Endothelial cell of umbilical vein (primary cell): ENCODE results near the gene KRT83. TPM values are rescaled to one million over a fixed set of nuclear protein-coding genes. Genes with fewer than 3 reads are reported as not detected.

Experiments
- BruUV-seq: library from RNA; stranded (reverse); fragments of 400-500 nt; replicated peaks from 2 replicates; lab custom pipeline; 2021; lab: Mats Ljungman, UMichigan
- CTCF ChIA-PET: fragments of 300-600, 350-600 bp; sonication (Branson Sonifier 250); formaldehyde crosslinking; loops from one replicate; lab custom pipeline; 2021; ENCODE audit warnings: antibody characterized with exemption, inconsistent platforms; lab: Charles Lee
- POLR2A ChIA-PET: fragments of 300-600, 350-600 bp; sonication (Branson Sonifier 250); formaldehyde crosslinking; loops from one replicate; lab custom pipeline; 2021; ENCODE audit warnings: antibody characterized with exemption, inconsistent platforms; lab: Charles Lee
- DNase-seq: peaks from one replicate; pipeline ENCODE4 v3.0.0-alpha.2; 2011; ENCODE audit warnings: low read depth, low spot score
- FAIRE-seq: peaks from 2 replicates; lab custom pipeline; 2011; peaks lifted over from hg19 to GRCh38; lab: Jason Lieb, UNC
- H2AFZ ChIP-seq: 2 replicates; pipeline ENCODE4 v1.6.0; 2012; ENCODE audit warnings: low read depth, low read length, control low read depth, inconsistent platforms
- H3K27ac ChIP-seq: 2 replicates; pipeline ENCODE4 v1.5.1; 2011; ENCODE audit warnings: low read depth, mild to moderate bottlenecking, control low read depth, low read length, moderate library complexity; ENCODE audit not compliant: insufficient read depth
- H3K27me3 ChIP-seq, 2 experiments: 2 replicates each; pipeline versions ENCODE4 v1.6.0 to v1.6.1; 2011; ENCODE audit warnings: low read length in 2 of 2, mixed read lengths in 1 of 2; ENCODE audit not compliant: control insufficient read depth in 2 of 2, insufficient read depth in 2 of 2
- H3K36me3 ChIP-seq, 2 experiments: 2 replicates in 1 of 2; 3 replicates in 1 of 2; pipeline ENCODE4 v1.5.1; 2011; ENCODE audit warnings: low read length in 2 of 2, mild to moderate bottlenecking in 1 of 2, moderate library complexity in 1 of 2; ENCODE audit not compliant: control insufficient read depth in 2 of 2, insufficient read depth in 2 of 2; ENCODE audit errors: extremely low read depth in 1 of 2
- H3K4me1 ChIP-seq: 3 replicates; pipeline ENCODE4 v1.5.1; 2011; ENCODE audit warnings: mild to moderate bottlenecking, low read length; ENCODE audit not compliant: control insufficient read depth, insufficient read depth; ENCODE audit errors: extremely low read depth
- H3K4me2 ChIP-seq: 2 replicates; pipeline ENCODE4 v1.6.1; 2011; ENCODE audit warnings: low read length, control low read depth, mixed read lengths; ENCODE audit not compliant: insufficient read depth
- H3K4me3 ChIP-seq, 3 experiments: fragments of 200-600 bp in 1 of 3; sonication (generic), shearing (Covaris generic) in 1 of 3; replicated peaks in 1 of 3; 2 replicates each; pipeline ENCODE4 v1.5.1; 2011 to 2016; ENCODE audit warnings: control low read depth in 3 of 3, low read length in 3 of 3, mild to moderate bottlenecking in 2 of 3, inconsistent platforms in 1 of 3, low read depth in 1 of 3, moderate library complexity in 1 of 3; ENCODE audit not compliant: insufficient read depth in 1 of 3
- H3K79me2 ChIP-seq: 2 replicates; pipeline ENCODE4 v1.6.0; 2012; ENCODE audit warnings: low read length, inconsistent platforms; ENCODE audit not compliant: control insufficient read depth, insufficient read depth
- H3K9ac ChIP-seq: replicated peaks from 2 replicates; pipeline ENCODE3; 2011; ENCODE audit warnings: low read length, control low read depth; ENCODE audit not compliant: insufficient read depth; ENCODE audit errors: extremely low read depth
- H3K9me1 ChIP-seq: replicated peaks from 3 replicates; pipeline ENCODE4 v1.6.0; 2011; ENCODE audit warnings: mild to moderate bottlenecking, low read length; ENCODE audit not compliant: control insufficient read depth, insufficient read depth; ENCODE audit errors: extremely low read depth
- H3K9me3 ChIP-seq: replicated peaks from 2 replicates; pipeline ENCODE4 v1.5.1; 2012; ENCODE audit warnings: low read length, inconsistent platforms; ENCODE audit not compliant: control insufficient read depth, insufficient read depth
- H4K20me1 ChIP-seq: replicated peaks from 2 replicates; pipeline ENCODE3; 2011; ENCODE audit warnings: mild to moderate bottlenecking, low read length; ENCODE audit not compliant: control insufficient read depth, insufficient read depth; ENCODE audit errors: extremely low read depth
- EZH2 ChIP-seq: IDR thresholded peaks from 2 replicates; pipeline ENCODE4 v1.6.1; 2012; ENCODE audit warnings: borderline replicate concordance, low read depth, mild to moderate bottlenecking, moderate library complexity, low read length, inconsistent platforms; ENCODE audit not compliant: severe bottlenecking
- FOS ChIP-seq: IDR thresholded peaks from 2 replicates; pipeline ENCODE4 v1.6.1; 2011; ENCODE audit warnings: mild to moderate bottlenecking, low read length, moderate library complexity, borderline replicate concordance; ENCODE audit not compliant: insufficient read depth
- GATA2 ChIP-seq: IDR thresholded peaks from 2 replicates; pipeline ENCODE4 v1.7.0; 2011; ENCODE audit warnings: low read depth, mild to moderate bottlenecking, moderate library complexity, mixed read lengths, low read length; ENCODE audit not compliant: insufficient read length, insufficient read depth
- JUN ChIP-seq: IDR thresholded peaks from 2 replicates; pipeline ENCODE4 v1.6.1; 2011; ENCODE audit warnings: borderline replicate concordance, low read depth; ENCODE audit not compliant: insufficient read length, insufficient read depth
- MYC ChIP-seq: IDR thresholded peaks from one replicate; pipeline ENCODE4 v1.6.1; 2011; ENCODE audit warnings: mild to moderate bottlenecking, low read depth, low read length
- POLR2A ChIP-seq: IDR thresholded peaks from 2 replicates; pipeline ENCODE4 v1.6.1; 2012; ENCODE audit warnings: low read depth, mild to moderate bottlenecking, control low read depth, low read length
- POLR2AphosphoS5 ChIP-seq: IDR thresholded peaks from 2 replicates; pipeline ENCODE4 v1.6.1; 2012; ENCODE audit warnings: low read depth, mild to moderate bottlenecking, control low read depth, low read length, moderate library complexity; ENCODE audit not compliant: insufficient read depth
- dilution Hi-C: fragments of 300-500 bp; cut with MboI; formaldehyde crosslinking; loops from one replicate; pipeline ENCODE4 v1.15.0; 2019; ENCODE audit warnings: low sequenced_read_pairs; ENCODE audit not compliant: extremely low pct_ligation_motif_present
- intact Hi-C: fragments of 100-400 bp; cut with micrococcal nuclease; formaldehyde crosslinking; loops from one replicate; pipeline ENCODE4 v1.10.0; 2022
- polyA plus RNA-seq, 4 experiments: library from polyadenylated mRNA; depleted of rRNA in 3 of 4; stranded (reverse) in 3 of 4; unstranded in 1 of 4; fragments of >200 nt; gene quantifications; 2 replicates each; pipeline versions ENCODE4 v1.2.1 to v1.2.3, GENCODE V29; 2011 to 2012; ENCODE audit warnings: missing spikeins in 1 of 4
- total RNA-seq: library from RNA; stranded (reverse); gene quantifications from 2 replicates; pipeline ENCODE4 v1.2.3, GENCODE V29; 2021

Gene KRT83
- total and polyA plus RNA-seq, 2 donors (not counting 3 experiments of a cell fraction or from before 2014, with no cell fraction given), result not detected

GRCh38 chr12:52319097-52319496, 2.1 kb downstream of the KRT83 start:
- Histone ChIP-seq H3K4me3 (no peak overlapping the region), H4K20me1 (no peaks in the 10 kb centered on the region), H3K9me1 (no peaks in the 10 kb centered on the region), H3K9ac (no peak overlapping the region), H3K27ac (no peak overlapping the region), H3K36me3 (no peaks in the 10 kb centered on the region), H3K27me3 (peaks cover 28 to 41% of the 10 kb centered on the region in 2 experiments), H2AFZ (no peak overlapping the region), H3K9me3 (no peaks in the 10 kb centered on the region), H3K4me1 (no peaks in the 10 kb centered on the region), H3K79me2 (no peaks in the 10 kb centered on the region), H3K4me2 (no peak overlapping the region)
- dilution Hi-C loops, result no loop called here
- no TSS peak for BruUV-seq
- ChIA-PET CTCF (interaction anchor here (0.6 to 1.4 kb wide), 8 partner anchors 8 to 40 kb away, joined by 3 to 10 read pairs (median 3); no protein-coding TSS in a partner anchor), POLR2A (no interaction called here)
- TF ChIP-seq JUN, result no peak
- TF ChIP-seq FOS, result no peak
- TF ChIP-seq GATA2, result no peak
- TF ChIP-seq MYC, result no peak
- FAIRE-seq (no peak), DNase-seq (no peak)
- intact Hi-C loops, result no loop called here

DNA sequence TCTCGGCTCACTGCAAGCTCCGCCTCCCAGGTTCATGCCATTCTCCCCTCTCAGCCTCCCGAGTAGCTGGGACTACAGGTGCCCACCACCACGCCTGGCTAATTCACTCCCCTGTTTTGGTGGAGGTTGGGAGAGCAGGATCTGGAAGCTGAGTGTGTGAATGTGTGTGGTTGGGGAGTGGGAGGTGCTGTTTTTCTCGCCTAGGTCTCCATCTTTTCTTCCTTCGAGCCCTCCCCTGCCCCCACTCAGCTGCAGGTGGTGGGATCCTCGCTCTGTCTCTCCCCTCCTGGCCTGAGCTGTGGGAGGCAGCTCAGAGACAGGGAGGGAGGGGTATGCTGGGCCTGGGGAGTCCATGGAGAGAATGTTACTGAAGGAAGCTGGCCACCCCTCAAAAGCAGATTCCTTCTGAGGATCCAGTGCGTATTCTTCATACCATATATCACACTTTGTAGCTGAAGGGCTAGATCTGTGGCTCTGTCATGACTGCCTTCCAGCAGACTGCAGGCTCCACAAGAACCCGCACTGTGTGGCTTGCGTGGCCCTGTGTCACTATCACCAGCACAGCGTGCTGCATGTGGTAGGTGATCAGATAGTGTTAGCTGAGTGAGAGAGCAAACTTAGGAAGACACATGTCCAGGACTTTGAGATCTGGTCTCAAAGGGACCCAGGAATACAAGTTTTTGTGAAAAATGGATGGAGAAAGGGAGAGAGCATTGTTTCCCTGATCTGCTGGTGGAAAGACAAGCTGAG, 2.8 kb downstream of the KRT83 start:
- no peaks in the 10 kb centered on the region for H3K79me2 ChIP-seq
- H3K4me2 ChIP-seq, result no peak overlapping the region
- CTCF ChIA-PET, result interaction anchor here (0.6 to 1.4 kb wide), 6 partner anchors 8 to 39 kb away, joined by 3 to 10 read pairs (median 3); no protein-coding TSS in a partner anchor
- H3K9me1 ChIP-seq, result no peaks in the 10 kb centered on the region
- no peaks in the 10 kb centered on the region for H3K36me3 ChIP-seq
- H3K27me3 ChIP-seq, result peaks cover 27 to 43% of the 10 kb centered on the region in 2 experiments
- H3K9ac ChIP-seq, result no peak overlapping the region
- TF ChIP-seq MYC (no peak), POLR2A (no peak), JUN (no peak), FOS (no peak), POLR2AphosphoS5 (no peak), EZH2 (no peak)
- BruUV-seq, result no TSS peak
- no peaks in the 10 kb centered on the region for H3K4me1 ChIP-seq
- intact Hi-C loops, result no loop called here
- DNase-seq (no peak), FAIRE-seq (no peak)
- H2AFZ ChIP-seq, result no peak overlapping the region
- H3K27ac ChIP-seq, result no peak overlapping the region
- POLR2A ChIA-PET, result no interaction called here
- no peaks in the 10 kb centered on the region for H4K20me1 ChIP-seq
- H3K4me3 ChIP-seq, result no peak overlapping the region
- H3K9me3 ChIP-seq, result no peaks in the 10 kb centered on the region
- dilution Hi-C loops, result no loop called here
